Astrocyte (in vitro differentiated cells and primary cell): Measurements from ENCODE around the gene DNAH3.

ENCODE experiments used
- EZH2 ChIP-seq: IDR thresholded peaks from 2 replicates; pipeline ENCODE4 v1.6.1; 2012; ENCODE audit warnings: mild to moderate bottlenecking, low read length, inconsistent platforms; ENCODE audit not compliant: insufficient read depth
- TF ChIP-seq, protein P1 (sequence below): IDR thresholded peaks from 2 replicates; pipeline ENCODE4 v1.5.1; 2011; ENCODE audit warnings: low read depth, mild to moderate bottlenecking, inconsistent platforms, low read length, moderate library complexity; ENCODE audit not compliant: insufficient read depth

DNA sequence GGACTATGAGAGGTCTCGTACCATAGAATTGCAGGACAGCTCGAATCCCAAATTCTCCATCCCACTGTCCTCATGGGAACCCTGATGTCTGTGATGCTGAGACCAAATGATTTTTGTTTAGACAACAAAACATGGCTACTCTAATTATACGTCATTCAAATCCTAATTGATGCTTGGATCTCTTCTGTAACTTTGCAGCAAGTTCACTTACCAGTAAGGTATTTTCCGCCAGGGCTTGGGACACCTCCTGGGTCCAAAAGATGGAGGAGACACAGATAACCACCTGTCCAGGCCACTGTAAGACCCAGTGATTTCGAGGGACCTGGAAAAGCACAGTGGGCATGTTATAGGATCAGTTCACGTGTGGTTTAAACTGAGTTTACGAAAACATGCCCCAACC, 92.8 kb downstream of the DNAH3 start:
- TF ChIP-seq, protein P1, sequence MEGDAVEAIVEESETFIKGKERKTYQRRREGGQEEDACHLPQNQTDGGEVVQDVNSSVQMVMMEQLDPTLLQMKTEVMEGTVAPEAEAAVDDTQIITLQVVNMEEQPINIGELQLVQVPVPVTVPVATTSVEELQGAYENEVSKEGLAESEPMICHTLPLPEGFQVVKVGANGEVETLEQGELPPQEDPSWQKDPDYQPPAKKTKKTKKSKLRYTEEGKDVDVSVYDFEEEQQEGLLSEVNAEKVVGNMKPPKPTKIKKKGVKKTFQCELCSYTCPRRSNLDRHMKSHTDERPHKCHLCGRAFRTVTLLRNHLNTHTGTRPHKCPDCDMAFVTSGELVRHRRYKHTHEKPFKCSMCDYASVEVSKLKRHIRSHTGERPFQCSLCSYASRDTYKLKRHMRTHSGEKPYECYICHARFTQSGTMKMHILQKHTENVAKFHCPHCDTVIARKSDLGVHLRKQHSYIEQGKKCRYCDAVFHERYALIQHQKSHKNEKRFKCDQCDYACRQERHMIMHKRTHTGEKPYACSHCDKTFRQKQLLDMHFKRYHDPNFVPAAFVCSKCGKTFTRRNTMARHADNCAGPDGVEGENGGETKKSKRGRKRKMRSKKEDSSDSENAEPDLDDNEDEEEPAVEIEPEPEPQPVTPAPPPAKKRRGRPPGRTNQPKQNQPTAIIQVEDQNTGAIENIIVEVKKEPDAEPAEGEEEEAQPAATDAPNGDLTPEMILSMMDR: no peak
- TF ChIP-seq EZH2: no peak
